ENCODE results near the gene HNRNPA3. TPM values are rescaled to one million over a fixed set of nuclear protein-coding genes. Genes with fewer than 3 reads are reported as not detected.

HNRNPA3 gene
- total RNA-seq, 1 experiment from 2014 or later = 328 TPM

DNA sequence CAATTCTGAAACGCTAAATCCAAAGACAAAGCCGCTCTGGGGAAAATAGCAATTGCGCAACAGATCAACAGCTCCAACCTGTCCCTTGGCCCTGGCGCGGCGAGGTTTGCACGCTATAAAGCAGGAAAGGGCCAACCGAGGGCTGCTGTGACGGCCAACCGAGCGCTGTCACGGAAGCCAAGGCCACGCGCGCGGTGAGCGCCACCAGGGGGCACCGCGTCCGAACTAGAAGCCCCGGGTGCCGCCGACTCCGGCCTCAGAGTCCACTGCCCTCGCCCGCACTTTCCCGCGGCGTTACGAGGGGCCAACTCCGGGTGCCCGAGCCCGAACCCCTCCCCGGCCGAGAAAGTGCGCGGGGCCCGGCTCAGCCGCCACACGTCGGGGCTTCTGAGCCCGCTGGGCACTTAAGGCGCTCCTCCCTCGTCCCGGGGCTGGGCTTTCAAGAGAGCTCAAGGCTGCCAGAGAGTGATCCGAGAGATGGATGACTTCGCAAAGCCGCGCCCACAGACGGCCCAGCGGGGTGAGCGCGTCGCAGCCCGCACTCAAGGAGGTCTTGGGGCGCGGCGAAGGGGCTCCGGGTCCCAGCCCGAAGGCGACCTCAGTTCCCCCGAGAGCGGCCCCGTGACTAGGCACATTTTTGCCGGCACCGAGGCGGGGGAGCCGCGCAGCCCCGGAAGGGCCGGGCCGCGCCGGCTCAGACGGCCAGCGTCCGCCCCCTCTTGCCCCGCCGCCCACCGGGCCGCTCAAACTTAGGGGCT, 51.0 kb downstream of the HNRNPA3 start:
- POLR2A ChIA-PET = interaction anchor here (0.8 to 3.5 kb wide), 12 partner anchors 8 to 129 kb away, joined by 3 to 22 read pairs (median 5); partner anchors contain the start of gene AGPS
- TF ChIP-seq SRF (IDR thresholded peaks at IDR 0.05; ENCODE audit: low read depth) = no peak; the same call in 1 of the 2 replicates
- peak; percentile 99 for TF ChIP-seq SIN3A (IDR thresholded peaks at IDR 0.05; ENCODE audit: low read depth)
- TF ChIP-seq, protein P1, sequence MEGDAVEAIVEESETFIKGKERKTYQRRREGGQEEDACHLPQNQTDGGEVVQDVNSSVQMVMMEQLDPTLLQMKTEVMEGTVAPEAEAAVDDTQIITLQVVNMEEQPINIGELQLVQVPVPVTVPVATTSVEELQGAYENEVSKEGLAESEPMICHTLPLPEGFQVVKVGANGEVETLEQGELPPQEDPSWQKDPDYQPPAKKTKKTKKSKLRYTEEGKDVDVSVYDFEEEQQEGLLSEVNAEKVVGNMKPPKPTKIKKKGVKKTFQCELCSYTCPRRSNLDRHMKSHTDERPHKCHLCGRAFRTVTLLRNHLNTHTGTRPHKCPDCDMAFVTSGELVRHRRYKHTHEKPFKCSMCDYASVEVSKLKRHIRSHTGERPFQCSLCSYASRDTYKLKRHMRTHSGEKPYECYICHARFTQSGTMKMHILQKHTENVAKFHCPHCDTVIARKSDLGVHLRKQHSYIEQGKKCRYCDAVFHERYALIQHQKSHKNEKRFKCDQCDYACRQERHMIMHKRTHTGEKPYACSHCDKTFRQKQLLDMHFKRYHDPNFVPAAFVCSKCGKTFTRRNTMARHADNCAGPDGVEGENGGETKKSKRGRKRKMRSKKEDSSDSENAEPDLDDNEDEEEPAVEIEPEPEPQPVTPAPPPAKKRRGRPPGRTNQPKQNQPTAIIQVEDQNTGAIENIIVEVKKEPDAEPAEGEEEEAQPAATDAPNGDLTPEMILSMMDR (IDR thresholded peaks at IDR 0.05 in 2 of 3, conservative IDR thresholded peaks at IDR 0.05 in 1 of 3; ENCODE audit: borderline replicate concordance in 1 of 3, insufficient read depth in 1 of 3, low read depth in 2 of 3, low read length in 2 of 3) = peak; percentile 56 to 81 (median 68)
- TF ChIP-seq, protein P2, sequence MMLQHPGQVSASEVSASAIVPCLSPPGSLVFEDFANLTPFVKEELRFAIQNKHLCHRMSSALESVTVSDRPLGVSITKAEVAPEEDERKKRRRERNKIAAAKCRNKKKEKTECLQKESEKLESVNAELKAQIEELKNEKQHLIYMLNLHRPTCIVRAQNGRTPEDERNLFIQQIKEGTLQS (IDR thresholded peaks at IDR 0.05) = no peak; the same call in 1 of the 2 replicates
- peak; percentile 26; the same call in 1 of the 2 replicates for TF ChIP-seq FOSL1 (IDR thresholded peaks at IDR 0.05; ENCODE audit: low read depth)
- TF ChIP-seq EGR1 (IDR thresholded peaks at IDR 0.05; ENCODE audit: low read depth) = peak; percentile 43
- TF ChIP-seq POLR2A (IDR thresholded peaks at IDR 0.05; ENCODE audit: borderline replicate concordance, extremely low read depth, insufficient read depth, insufficient read length) = peak; percentile 49
- TF ChIP-seq, protein P3, sequence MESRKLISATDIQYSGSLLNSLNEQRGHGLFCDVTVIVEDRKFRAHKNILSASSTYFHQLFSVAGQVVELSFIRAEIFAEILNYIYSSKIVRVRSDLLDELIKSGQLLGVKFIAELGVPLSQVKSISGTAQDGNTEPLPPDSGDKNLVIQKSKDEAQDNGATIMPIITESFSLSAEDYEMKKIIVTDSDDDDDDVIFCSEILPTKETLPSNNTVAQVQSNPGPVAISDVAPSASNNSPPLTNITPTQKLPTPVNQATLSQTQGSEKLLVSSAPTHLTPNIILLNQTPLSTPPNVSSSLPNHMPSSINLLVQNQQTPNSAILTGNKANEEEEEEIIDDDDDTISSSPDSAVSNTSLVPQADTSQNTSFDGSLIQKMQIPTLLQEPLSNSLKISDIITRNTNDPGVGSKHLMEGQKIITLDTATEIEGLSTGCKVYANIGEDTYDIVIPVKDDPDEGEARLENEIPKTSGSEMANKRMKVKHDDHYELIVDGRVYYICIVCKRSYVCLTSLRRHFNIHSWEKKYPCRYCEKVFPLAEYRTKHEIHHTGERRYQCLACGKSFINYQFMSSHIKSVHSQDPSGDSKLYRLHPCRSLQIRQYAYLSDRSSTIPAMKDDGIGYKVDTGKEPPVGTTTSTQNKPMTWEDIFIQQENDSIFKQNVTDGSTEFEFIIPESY (IDR thresholded peaks at IDR 0.05; ENCODE audit: extremely low read depth, insufficient replicate concordance, low read length) = no peak
- peak; percentile 100 for TF ChIP-seq CEBPB (IDR thresholded peaks at IDR 0.05; ENCODE audit: low read depth)
- TF ChIP-seq ZNF274 (IDR thresholded peaks at IDR 0.05; ENCODE audit: low read depth, low read length) = no peak
- TF ChIP-seq ELF1 (IDR thresholded peaks at IDR 0.05; ENCODE audit: borderline replicate concordance, low read depth) = no peak; the same call in 1 of the 2 replicates
- peak; percentile 59; the same call in 1 of the 2 replicates for TF ChIP-seq JUND (IDR thresholded peaks at IDR 0.05)
- no peak for TF ChIP-seq EZH2 (IDR thresholded peaks at IDR 0.05)
- TF ChIP-seq POLR2AphosphoS5 (IDR thresholded peaks at IDR 0.05; ENCODE audit: low read depth, low read length) = peak; percentile 87
- peak; percentile 94 for TF ChIP-seq TCF7L2 (IDR thresholded peaks at IDR 0.05; ENCODE audit: borderline replicate concordance, extremely low read depth, insufficient read depth, insufficient read length)
- no peak for TF ChIP-seq EZH2phosphoT487 (IDR thresholded peaks at IDR 0.05; ENCODE audit: borderline replicate concordance)
- TF ChIP-seq CBX3 (IDR thresholded peaks at IDR 0.05; ENCODE audit: low read depth) = peak; percentile 90
- peak; percentile 97 for TF ChIP-seq SP1 (IDR thresholded peaks at IDR 0.05; ENCODE audit: low read depth)
- TF ChIP-seq, protein P4, sequence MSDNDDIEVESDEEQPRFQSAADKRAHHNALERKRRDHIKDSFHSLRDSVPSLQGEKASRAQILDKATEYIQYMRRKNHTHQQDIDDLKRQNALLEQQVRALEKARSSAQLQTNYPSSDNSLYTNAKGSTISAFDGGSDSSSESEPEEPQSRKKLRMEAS (IDR thresholded peaks at IDR 0.05) = peak; percentile 97
- TF ChIP-seq YY1 (IDR thresholded peaks at IDR 0.05; ENCODE audit: extremely low read depth, insufficient replicate concordance, low read depth, low read length) = peak; percentile 31
- TF ChIP-seq ZFX (IDR thresholded peaks at IDR 0.05) = peak; percentile 85; the same call in 1 of the 2 replicates

More for the DNA sequence above, 51.0 kb downstream of the HNRNPA3 start:
- Histone ChIP-seq H3K4me3 (replicated peaks in 1 of 2; ENCODE audit: low read depth in 1 of 2, low read length in 2 of 2) (peak overlapping the region; percentile 76 to 83), H3K4me1 (ENCODE audit: control insufficient read depth in 1 of 2, insufficient read depth in 2 of 2, low read length in 2 of 2) (peaks cover 28 to 48% of the 10 kb centered on the region in 2 experiments), H3K36me3 (ENCODE audit: control insufficient read depth in 1 of 2, insufficient read depth in 2 of 2, low read length in 2 of 2) (peaks cover 0 to 9% of the 10 kb centered on the region in 2 experiments; a peak in 1 of 4 replicates), H3K9me3 (ENCODE audit: control insufficient read depth in 1 of 2, insufficient read depth in 1 of 2, low read depth in 1 of 2, low read length in 2 of 2) (no peaks in the 10 kb centered on the region), H4K20me1 (ENCODE audit: insufficient read depth) (peaks cover 8% of the 10 kb centered on the region; the same call in 1 of the 2 replicates), H3K79me2 (ENCODE audit: insufficient read depth, low read length) (peaks cover 58% of the 10 kb centered on the region), H3K27ac (ENCODE audit: low read depth, low read length) (peak overlapping the region; percentile 92), H3K4me2 (ENCODE audit: low read length) (peak overlapping the region; percentile 92), H3K9ac (ENCODE audit: low read length) (peak overlapping the region; percentile 98), H3K9me2 (ENCODE audit: insufficient read depth) (no peaks in the 10 kb centered on the region), H3K27me3 (ENCODE audit: insufficient read depth, low read length) (no peaks in the 10 kb centered on the region), H2AFZ (ENCODE audit: low read depth, low read length, poor library complexity, severe bottlenecking) (no peak overlapping the region)
- BruUV-seq (replicated peaks) = no TSS peak
- ChIA-PET RAD21 (ENCODE audit: low non-redundant PET in 1 of 2, low total read pairs in 2 of 2, uncharacterized antibody in 2 of 2, unreplicated experiment in 2 of 2) (interaction anchor here in 1 of 2 experiments (1.4 kb wide), 1 partner anchor 99 kb away, joined by 3 read pairs; no protein-coding TSS in a partner anchor), CTCF (interaction anchor here (0.5 to 3.0 kb wide), 9 partner anchors 9 to 153 kb away, joined by 3 to 22 read pairs (median 5); no protein-coding TSS in a partner anchor)
- DNase-seq (ENCODE audit: low read depth, low spot score) (peak; percentile 94), ATAC-seq (peak; percentile 63)
- intact Hi-C loops (cut with micrococcal nuclease) = loop anchor here (1.0 to 2.0 kb wide), 6 partner anchors 18 to 461 kb away; partner anchors contain the start of gene HNRNPA3
